ENCODE measurements around the gene SMURF1. TPM values are rescaled to one million over a fixed set of nuclear protein-coding genes. Genes with fewer than 3 reads are reported as not detected.
A peak's percentile ranks its signal among the peaks of the same experiment; 100 is the strongest.
"Not testable (repeated sequence)": the region's sequence is repeated elsewhere in the genome, so short reads cannot be mapped to it uniquely, and the experiment has no call there.

Gene SMURF1
- total RNA-seq, 4 donors from 2014 or later, result 16.4 to 36.2 (median 24.6) TPM

- H3K4me3 ChIP-seq, result no peak overlapping the region
- peaks cover 4 to 100% (median 62%) of the 10 kb centered on the region in 3 donors for H3K36me3 ChIP-seq
- no peak for DNase-seq
- peaks cover 0 to 9% (median 0%) of the 10 kb centered on the region in 3 donors for H3K4me1 ChIP-seq
- 85 to 98% methylated on average over 6 to 7 of the region's 8 CpGs for WGBS, 2 donors
- intact Hi-C loops (cut with DNase I), result loop anchor here (10.0 kb wide), 1 partner anchor 98 kb away; the partner anchor contains the start of gene SMURF1
- no peaks in the 10 kb centered on the region for H3K27me3 ChIP-seq
- no peaks in the 10 kb centered on the region for H3K9me3 ChIP-seq
- TF ChIP-seq CTCF (IDR thresholded peaks at IDR 0.05), result no peak
- no peak overlapping the region for H3K27ac ChIP-seq
These were observed 97.2 kb downstream of the SMURF1 start for GRCh38 chr7:99046722-99047121.

GRCh38 chr7:99046262-99046661 lies 97.6 kb downstream of the SMURF1 start:
- H3K27ac ChIP-seq, H3K27me3 ChIP-seq, H3K9me3 ChIP-seq, DNase-seq, H3K4me3 ChIP-seq: not testable (repeated sequence)
- intact Hi-C loops (cut with DNase I), result loop anchor here (10.0 kb wide), 1 partner anchor 99 kb away; the partner anchor contains the start of gene SMURF1
- Histone ChIP-seq H3K36me3 (peaks cover 7 to 100% (median 60%) of the 10 kb centered on the region in 3 donors), H3K4me1 (peaks cover 0 to 13% (median 0%) of the 10 kb centered on the region in 3 donors)
- 82 to 89% methylated on average over 10 to 13 of the region's 14 CpGs for WGBS, 2 donors

GRCh38 chr7:99044858-99045257 lies 99.0 kb downstream of the SMURF1 start:
- H3K27ac ChIP-seq, DNase-seq, H3K9me3 ChIP-seq, H3K27me3 ChIP-seq, H3K4me3 ChIP-seq: not testable (repeated sequence)
- H3K36me3 ChIP-seq, result peaks cover 9 to 100% (median 51%) of the 10 kb centered on the region in 3 donors
- peaks cover 0 to 27% (median 3%) of the 10 kb centered on the region in 3 donors for H3K4me1 ChIP-seq
- intact Hi-C loops (cut with DNase I), result loop anchor here (10.0 kb wide), 1 partner anchor 100 kb away; the partner anchor contains the start of gene SMURF1
- WGBS, 2 donors, result 92% methylated on average over 3 of the region's 3 CpGs

- WGBS, 2 donors, result 77 to 82% methylated on average over 5 of the region's 5 CpGs
- TF ChIP-seq POLR2A (IDR thresholded peaks at IDR 0.05) (no peak), CTCF (IDR thresholded peaks at IDR 0.05) (no peak)
- H3K36me3 ChIP-seq, result peaks cover 17 to 100% (median 57%) of the 10 kb centered on the region in 3 donors
- H3K27ac ChIP-seq, result peak overlapping the region in 1 of 4 donors; percentile 3
- no peaks in the 10 kb centered on the region for H3K9me3 ChIP-seq
- H3K4me3 ChIP-seq, result no peak overlapping the region
- intact Hi-C loops (cut with DNase I), result loop anchor here (10.0 kb wide), 1 partner anchor 102 kb away; the partner anchor contains the start of gene SMURF1
- peaks cover 0 to 27% (median 3%) of the 10 kb centered on the region in 3 donors for H3K4me1 ChIP-seq
- no peaks in the 10 kb centered on the region for H3K27me3 ChIP-seq
- no peak for DNase-seq
These were observed 101.0 kb downstream of the SMURF1 start for GRCh38 chr7:99042957-99043356.

- H3K27me3 ChIP-seq, result no peaks in the 10 kb centered on the region
- no peaks in the 10 kb centered on the region for H3K9me3 ChIP-seq
- DNase-seq, result no peak
- TF ChIP-seq POLR2A (IDR thresholded peaks at IDR 0.05) (no peak), CTCF (IDR thresholded peaks at IDR 0.05) (no peak)
- 75 to 88% methylated on average over 11 of the region's 11 CpGs for WGBS, 2 donors
- H3K4me3 ChIP-seq, result no peak overlapping the region
- intact Hi-C loops (cut with DNase I), result loop anchor here (2.0 to 10.0 kb wide), 2 partner anchors 103 to 271 kb away; partner anchors contain the start of gene SMURF1
- H3K36me3 ChIP-seq, result peaks cover 17 to 100% (median 57%) of the 10 kb centered on the region in 3 donors
- H3K4me1 ChIP-seq, result peaks cover 0 to 27% (median 3%) of the 10 kb centered on the region in 3 donors
- peak overlapping the region in 2 of 4 donors; percentile 75 to 78 for H3K27ac ChIP-seq
These were observed 102.4 kb downstream of the SMURF1 start for GRCh38 chr7:99041526-99041925.

- peak overlapping the region; percentile 47 to 78 (median 72) for H3K27ac ChIP-seq
- no peak for TF ChIP-seq POLR2A (IDR thresholded peaks at IDR 0.05)
- peak in 5 of 6 experiments; percentile 60 to 87 (median 82) for TF ChIP-seq CTCF (IDR thresholded peaks at IDR 0.05)
- peaks cover 0 to 27% (median 3%) of the 10 kb centered on the region in 3 donors for H3K4me1 ChIP-seq
- no peak for DNase-seq
- H3K36me3 ChIP-seq, result peaks cover 17 to 100% (median 54%) of the 10 kb centered on the region in 3 donors
- 70 to 71% methylated on average over 29 to 30 of the region's 31 CpGs for WGBS, 2 donors
- intact Hi-C loops (cut with DNase I), result loop anchor here (2.0 to 10.0 kb wide), 2 partner anchors 104 to 272 kb away; partner anchors contain the start of gene SMURF1
- H3K9me3 ChIP-seq, result no peaks in the 10 kb centered on the region
- no peaks in the 10 kb centered on the region for H3K27me3 ChIP-seq
- H3K4me3 ChIP-seq, result no peak overlapping the region
These were observed 103.6 kb downstream of the SMURF1 start for GRCh38 chr7:99040104-99040958.

Measured in esophagus squamous epithelium (tissue), 5 donors.